HG03558 (cell line): ENCODE results near the gene NOS1AP.
"Not testable (repeated sequence)": the region's sequence is repeated elsewhere in the genome, so short reads cannot be mapped to it uniquely, and the experiment has no call there.

Experiments used
- ATAC-seq: cut with Tn5 transposase; IDR thresholded peaks from one replicate; pipeline ENCODE4 v1.9.1; 2021; ENCODE audit warnings: moderate number of reproducible peaks; ENCODE audit not compliant: unreplicated experiment; ENCODE audit errors: extremely low read depth

Gene NOS1AP

GRCh38 chr1:162056043-162056442, 13.4 kb upstream of the NOS1AP start:
- ATAC-seq: no peak

- no peak for ATAC-seq
Measured at GRCh38 chr1:162056579-162056978, 12.9 kb upstream of the NOS1AP start.

GRCh38 chr1:162059721-162060120, 9.8 kb upstream of the NOS1AP start:
- ATAC-seq: no peak

GRCh38 chr1:162060314-162060713, 9.2 kb upstream of the NOS1AP start:
- no peak for ATAC-seq

GRCh38 chr1:162062542-162063015, 6.9 kb upstream of the NOS1AP start:
- no peak for ATAC-seq

- ATAC-seq: no peak
Measured at GRCh38 chr1:162065016-162065415, 4.5 kb upstream of the NOS1AP start.

GRCh38 chr1:162066836-162067235, 2.7 kb upstream of the NOS1AP start:
- not testable (repeated sequence) for ATAC-seq

- no peak for ATAC-seq
Measured at GRCh38 chr1:162067466-162067865, 2.0 kb upstream of the NOS1AP start.

GRCh38 chr1:162068301-162068700, 1.2 kb upstream of the NOS1AP start:
- ATAC-seq: no peak

- peak; percentile 8 for ATAC-seq
Measured at GRCh38 chr1:162070094-162070748, 730 bp downstream of the NOS1AP start.

- ATAC-seq: no peak
Measured at GRCh38 chr1:162070825-162071224, 1.3 kb downstream of the NOS1AP start.

GRCh38 chr1:162072740-162073139, 3.2 kb downstream of the NOS1AP start:
- ATAC-seq: no peak

- ATAC-seq: no peak
Measured at GRCh38 chr1:162074276-162075005, 5.0 kb downstream of the NOS1AP start.

- ATAC-seq: no peak
Measured at GRCh38 chr1:162075862-162076261, 6.4 kb downstream of the NOS1AP start.

- ATAC-seq: no peak
Measured at GRCh38 chr1:162077648-162078299, 8.3 kb downstream of the NOS1AP start.

GRCh38 chr1:162079030-162079429, 9.5 kb downstream of the NOS1AP start:
- no peak for ATAC-seq

- ATAC-seq: no peak
Measured at GRCh38 chr1:162080472-162081015, 11.1 kb downstream of the NOS1AP start.

- no peak for ATAC-seq
Measured at GRCh38 chr1:162081316-162081715, 11.8 kb downstream of the NOS1AP start.

GRCh38 chr1:162082080-162082479, 12.6 kb downstream of the NOS1AP start:
- not testable (repeated sequence) for ATAC-seq

GRCh38 chr1:162083273-162083672, 13.8 kb downstream of the NOS1AP start:
- ATAC-seq: no peak

GRCh38 chr1:162085991-162086390, 16.5 kb downstream of the NOS1AP start:
- no peak for ATAC-seq
